CD4-positive, alpha-beta T cell (primary cell): ENCODE data around the gene CSTPP1. TPM values are rescaled to one million over a fixed set of nuclear protein-coding genes. Genes with fewer than 3 reads are reported as not detected.

Source experiments
- ATAC-seq: fragments of 200-7000 bp; cut with Tn5 transposase; one replicate; pipeline ENCODE4 v1.10.0; 2022; ENCODE audit warnings: mild to moderate bottlenecking; ENCODE audit not compliant: poor library complexity
- CTCF ChIA-PET: fragments of 350-600 bp; sonication (Branson Sonifier 250); formaldehyde crosslinking; loops from one replicate; lab custom pipeline; 2021; ENCODE audit warnings: antibody characterized with exemption, inconsistent platforms; lab: Charles Lee
- POLR2A ChIA-PET: fragments of 350-600 bp; sonication (Branson Sonifier 250); formaldehyde crosslinking; loops from one replicate; lab custom pipeline; 2021; ENCODE audit warnings: antibody characterized with exemption, inconsistent platforms; lab: Charles Lee
- DNase-seq, 14 experiments: peaks; one replicate each; pipeline ENCODE4 v3.0.0-alpha.2; 2013 to 2020; ENCODE audit warnings: mixed read lengths in 2 of 14
- H3K27ac ChIP-seq, 2 donors: one replicate each; pipeline versions ENCODE4 v1.5.1 to v1.7.0; 2013; ENCODE audit warnings: low read length in 2 of 2, low read depth in 1 of 2, mild to moderate bottlenecking in 1 of 2
- H3K27me3 ChIP-seq, 2 experiments: 1 replicate in 1 of 2; 2 replicates in 1 of 2; pipeline versions ENCODE4 v1.6.1 to v1.7.0; 2013; ENCODE audit warnings: low read length in 2 of 2, control low read depth in 1 of 2, mild to moderate bottlenecking in 1 of 2, moderate library complexity in 1 of 2; ENCODE audit not compliant: insufficient read depth in 2 of 2, control insufficient read depth in 1 of 2
- H3K36me3 ChIP-seq: one replicate; pipeline ENCODE4 v1.6.1; 2013; ENCODE audit warnings: low read length, control low read depth; ENCODE audit not compliant: insufficient read depth
- H3K4me1 ChIP-seq: one replicate; pipeline ENCODE4 v1.6.1; 2013; ENCODE audit warnings: low read length, control low read depth; ENCODE audit not compliant: insufficient read depth
- H3K4me3 ChIP-seq: one replicate; pipeline ENCODE4 v1.5.1; 2013; ENCODE audit warnings: mild to moderate bottlenecking, low read length, moderate library complexity
- H3K9me3 ChIP-seq, 2 experiments: 1 replicate in 1 of 2; 2 replicates in 1 of 2; pipeline versions ENCODE4 v1.6.1 to v1.7.0; 2013; ENCODE audit warnings: low read length in 2 of 2, mild to moderate bottlenecking in 2 of 2, control low read depth in 1 of 2, moderate library complexity in 1 of 2; ENCODE audit not compliant: control insufficient read depth in 1 of 2, insufficient read depth in 1 of 2
- H3K27ac Mint-ChIP-seq: one replicate; pipeline ENCODE4 v1.8.0; 2020; ENCODE audit warnings: mixed read lengths
- H3K27me3 Mint-ChIP-seq: one replicate; pipeline ENCODE4 v1.8.0; 2021; ENCODE audit warnings: mixed read lengths
- H3K36me3 Mint-ChIP-seq: one replicate; pipeline ENCODE4 v1.8.0; 2021; ENCODE audit warnings: low read depth, mixed read lengths
- H3K4me1 Mint-ChIP-seq: one replicate; pipeline ENCODE4 v1.8.0; 2021; ENCODE audit warnings: low read depth, mixed read lengths
- H3K4me3 Mint-ChIP-seq: one replicate; pipeline ENCODE4 v1.8.0; 2020; ENCODE audit warnings: mild to moderate bottlenecking, mixed read lengths
- H3K9me3 Mint-ChIP-seq: one replicate; pipeline ENCODE4 v1.8.0; 2020; ENCODE audit warnings: mixed read lengths
- CTCF ChIP-seq: fragments of 200-600 bp; IDR thresholded peaks from one replicate; pipeline ENCODE4 v1.8.0; 2022; ENCODE audit warnings: antibody characterized with exemption, mild to moderate bottlenecking
- intact Hi-C, 2 experiments: fragments of 100-400 bp; cut with DNase I in 1 of 2; cut with micrococcal nuclease in 1 of 2; formaldehyde crosslinking; loops; one replicate each; pipeline versions ENCODE4 v1.15.1 to v1.9.0; 2023 to 2025; cut with DNase I, micrococcal nuclease
- total RNA-seq, 174 experiments: library from RNA in 2 of 174; stranded (reverse) in 2 of 174; gene quantifications; one replicate each; pipeline ENCODE4 v1.2.3 and lab custom pipeline; 2021 to 2026

Gene CSTPP1
- total RNA-seq, 2 experiments from 2014 or later: 6.6 to 7.3 TPM

- ChIA-PET POLR2A (no interaction called here), CTCF (no interaction called here)
- no peak overlapping the region for H3K27ac Mint-ChIP-seq
- Histone ChIP-seq H3K27ac (no peak overlapping the region), H3K4me1 (peaks cover 32% of the 10 kb centered on the region), H3K27me3 (peaks cover 38 to 43% of the 10 kb centered on the region in 2 experiments), H3K36me3 (no peaks in the 10 kb centered on the region), H3K4me3 (no peak overlapping the region), H3K9me3 (peaks cover 0 to 8% of the 10 kb centered on the region in 2 experiments)
- intact Hi-C loops: no loop called here
- peaks cover 40% of the 10 kb centered on the region for H3K27me3 Mint-ChIP-seq
- no peak for ATAC-seq
- DNase-seq: no peak
- peaks cover 14% of the 10 kb centered on the region for H3K4me1 Mint-ChIP-seq
- H3K36me3 Mint-ChIP-seq: no peaks in the 10 kb centered on the region
- no peak overlapping the region for H3K4me3 Mint-ChIP-seq
- no peaks in the 10 kb centered on the region for H3K9me3 Mint-ChIP-seq
- no peak for TF ChIP-seq CTCF
Observed at GRCh38 chr11:47183031-47183856, 246.7 kb downstream of the CSTPP1 start.

DNA sequence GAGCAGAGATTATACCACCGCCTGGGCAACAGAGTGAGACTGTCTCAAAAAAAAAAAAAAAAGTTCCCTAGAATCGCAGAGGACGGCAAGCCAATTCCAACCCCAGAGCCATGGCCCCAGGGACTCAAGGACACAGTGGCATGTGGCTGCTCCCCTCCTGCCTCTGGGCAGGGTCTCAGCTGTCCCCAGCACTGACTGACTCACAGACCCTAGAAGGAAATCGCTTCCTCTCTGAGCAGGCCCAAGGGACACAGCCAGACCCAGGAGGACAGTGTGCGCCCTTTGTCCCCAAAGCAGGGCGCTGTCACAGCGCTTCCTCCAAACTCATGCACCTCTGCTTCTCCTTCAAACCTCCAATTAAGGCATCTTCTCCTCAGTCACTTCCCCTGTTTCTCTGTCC lies 247.4 kb downstream of the CSTPP1 start:
- no peaks in the 10 kb centered on the region for H3K36me3 ChIP-seq
- POLR2A ChIA-PET: no interaction called here
- CTCF ChIA-PET: no interaction called here
- peaks cover 40% of the 10 kb centered on the region for H3K27me3 Mint-ChIP-seq
- peaks cover 31% of the 10 kb centered on the region for H3K4me1 ChIP-seq
- H3K4me1 Mint-ChIP-seq: peaks cover 14% of the 10 kb centered on the region
- H3K27me3 ChIP-seq: peaks cover 40 to 43% of the 10 kb centered on the region in 2 experiments
- peaks cover 0 to 8% of the 10 kb centered on the region in 2 experiments for H3K9me3 ChIP-seq
- no peak overlapping the region for H3K4me3 ChIP-seq
- H3K9me3 Mint-ChIP-seq: no peaks in the 10 kb centered on the region
- H3K4me3 Mint-ChIP-seq: peak overlapping the region; percentile 11
- DNase-seq: no peak
- H3K27ac ChIP-seq: no peak overlapping the region
- intact Hi-C loops: no loop called here
- H3K27ac Mint-ChIP-seq: no peak overlapping the region
- H3K36me3 Mint-ChIP-seq: no peaks in the 10 kb centered on the region
- ATAC-seq: no peak
- TF ChIP-seq CTCF: no peak

- H3K36me3 ChIP-seq: no peaks in the 10 kb centered on the region
- DNase-seq (peak in 1 of 14 experiments; percentile 23), ATAC-seq (no peak)
- no peak overlapping the region for H3K4me3 ChIP-seq
- Mint-ChIP-seq H3K9me3 (no peaks in the 10 kb centered on the region), H3K27me3 (peaks cover 35% of the 10 kb centered on the region), H3K36me3 (no peaks in the 10 kb centered on the region), H3K4me3 (peak overlapping the region; percentile 67), H3K27ac (no peak overlapping the region), H3K4me1 (peaks cover 6% of the 10 kb centered on the region)
- intact Hi-C loops: no loop called here
- H3K4me1 ChIP-seq: peaks cover 25% of the 10 kb centered on the region
- peaks cover 0 to 8% of the 10 kb centered on the region in 2 experiments for H3K9me3 ChIP-seq
- no peak for TF ChIP-seq CTCF
- POLR2A ChIA-PET: interaction anchor here (0.8 to 3.3 kb wide), 2 partner anchors 10 to 30 kb away, joined by 3 to 26 read pairs; partner anchors contain the start of gene DDB2
- H3K27me3 ChIP-seq: peaks cover 40 to 43% of the 10 kb centered on the region in 2 experiments
- CTCF ChIA-PET: interaction anchor here (1.4 kb wide), 1 partner anchor 75 kb away, joined by 4 read pairs; no protein-coding TSS in a partner anchor
- H3K27ac ChIP-seq: no peak overlapping the region
Observed at GRCh38 chr11:47184711-47185304, 248.2 kb downstream of the CSTPP1 start.
